Measurements from ENCODE around the gene USP34.

Gene USP34

GRCh38 chr2:61291851-61292575, 178.9 kb downstream of the USP34 start:
- DNase-seq (ENCODE audit: low spot score), result no peak

- no peak for DNase-seq (ENCODE audit: low spot score)
These were observed 182.6 kb downstream of the USP34 start for GRCh38 chr2:61288070-61288841.

GRCh38 chr2:61287254-61287653, 183.6 kb downstream of the USP34 start:
- DNase-seq (ENCODE audit: low spot score), result no peak

- DNase-seq (ENCODE audit: low spot score), result no peak
These were observed 187.3 kb downstream of the USP34 start for GRCh38 chr2:61283443-61284160.

- no peak for DNase-seq (ENCODE audit: low spot score)
These were observed 188.7 kb downstream of the USP34 start for GRCh38 chr2:61282104-61282590.

GRCh38 chr2:61281321-61281720, 189.6 kb downstream of the USP34 start:
- no peak for DNase-seq (ENCODE audit: low spot score)

GRCh38 chr2:61277756-61278155, 193.1 kb downstream of the USP34 start:
- no peak for DNase-seq (ENCODE audit: low spot score)

- DNase-seq (ENCODE audit: low spot score), result no peak
These were observed 195.2 kb downstream of the USP34 start for GRCh38 chr2:61275575-61276184.

- DNase-seq (ENCODE audit: low spot score), result no peak
These were observed 198.3 kb downstream of the USP34 start for GRCh38 chr2:61272421-61273070.

- DNase-seq (ENCODE audit: low spot score), result no peak
These were observed 202.6 kb downstream of the USP34 start for GRCh38 chr2:61268249-61268648.

- no peak for DNase-seq (ENCODE audit: low spot score)
These were observed 204.0 kb downstream of the USP34 start for GRCh38 chr2:61266632-61267505.

GRCh38 chr2:61263830-61264229, 207.1 kb downstream of the USP34 start:
- DNase-seq (ENCODE audit: low spot score), result no peak

- DNase-seq (ENCODE audit: low spot score), result no peak
These were observed 208.2 kb downstream of the USP34 start for GRCh38 chr2:61262699-61263098.

- no peak for DNase-seq (ENCODE audit: low spot score)
These were observed 213.4 kb downstream of the USP34 start for GRCh38 chr2:61257446-61257845.

GRCh38 chr2:61255580-61256437, 215.1 kb downstream of the USP34 start:
- no peak for DNase-seq (ENCODE audit: low spot score)

GRCh38 chr2:61254536-61254935, 216.4 kb downstream of the USP34 start:
- no peak for DNase-seq (ENCODE audit: low spot score)

- DNase-seq (ENCODE audit: low spot score), result no peak
These were observed 217.8 kb downstream of the USP34 start for GRCh38 chr2:61253136-61253535.

- no peak for DNase-seq (ENCODE audit: low spot score)
These were observed 218.9 kb downstream of the USP34 start for GRCh38 chr2:61252031-61252430.

GRCh38 chr2:61249521-61250071, 221.3 kb downstream of the USP34 start:
- no peak for DNase-seq (ENCODE audit: low spot score)
